GM19193 (cell line): ENCODE results near the gene PPY.

Experiments used
- POLR2A ChIP-seq: IDR thresholded peaks from 4 replicates; pipeline ENCODE4 v1.6.1; 2011; ENCODE audit not compliant: insufficient read depth, insufficient read length; ENCODE audit errors: extremely low read depth

PPY gene

GRCh38 chr17:43901861-43902589, 40.3 kb downstream of the PPY start:
- no peak for TF ChIP-seq POLR2A

DNA sequence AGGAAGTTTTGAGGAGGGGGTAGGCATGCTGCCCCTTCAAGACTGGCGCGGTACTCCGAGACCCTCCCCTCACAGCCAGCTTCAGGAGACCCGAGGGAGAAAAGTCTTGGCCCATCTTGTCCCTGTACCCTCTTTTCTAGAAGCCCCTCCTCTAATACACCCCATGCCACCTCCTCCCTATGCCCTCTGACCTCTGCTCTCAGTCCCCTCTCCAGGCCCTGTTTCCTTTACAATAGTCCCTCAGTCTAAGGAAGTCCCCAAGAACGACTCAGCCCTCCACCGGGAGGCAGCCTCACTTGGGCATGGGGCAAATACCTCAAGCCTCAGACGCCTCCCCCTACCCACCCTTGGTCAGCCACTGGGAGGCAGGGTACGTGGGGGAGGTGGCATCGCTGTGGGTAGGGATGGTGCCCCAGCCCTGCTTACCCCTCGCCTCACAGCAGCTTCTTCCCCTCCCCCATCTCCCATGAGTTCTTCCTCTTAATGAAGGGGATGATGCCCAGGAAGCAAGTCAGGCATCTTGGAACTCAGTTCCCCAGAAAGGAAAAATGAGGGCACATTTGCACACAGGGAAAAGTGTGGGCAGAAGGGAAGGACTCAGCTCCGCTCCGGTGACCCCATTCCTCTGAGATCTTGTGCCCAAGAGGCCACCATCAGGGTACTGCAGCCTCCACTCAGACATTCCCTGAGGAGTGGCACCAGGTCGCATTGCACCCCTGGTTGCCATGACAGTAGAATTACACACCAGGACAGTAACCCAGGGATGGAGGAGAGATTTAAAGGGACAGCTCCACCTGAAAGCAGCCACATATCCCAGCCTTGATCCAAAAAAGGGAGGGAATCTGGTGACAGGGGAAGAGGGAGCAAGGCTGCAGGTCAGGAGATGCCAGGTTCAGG, 41.2 kb downstream of the PPY start:
- TF ChIP-seq POLR2A = no peak

GRCh38 chr17:43900183-43900857, 42.0 kb downstream of the PPY start:
- no peak for TF ChIP-seq POLR2A

- TF ChIP-seq POLR2A = no peak
These were observed 43.8 kb downstream of the PPY start for GRCh38 chr17:43898446-43898845.

DNA sequence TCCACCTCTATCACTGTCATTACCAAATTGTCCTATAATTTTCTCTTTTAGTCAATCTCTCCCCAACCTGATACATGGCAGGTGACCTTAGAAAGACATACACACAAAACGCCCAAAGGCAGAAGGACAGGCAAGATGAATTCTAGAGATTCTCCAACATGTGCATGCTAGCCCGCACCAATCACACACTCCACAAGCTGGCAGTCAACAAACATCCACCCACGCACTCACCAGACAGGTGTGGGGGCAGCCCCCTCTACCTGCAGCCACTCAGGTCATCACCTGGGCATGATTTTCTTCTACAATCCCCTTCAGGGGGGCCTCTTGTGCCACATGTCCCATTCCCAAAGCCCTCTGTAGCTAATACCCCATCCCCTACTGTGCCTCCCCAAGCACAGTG, 44.4 kb downstream of the PPY start:
- no peak for TF ChIP-seq POLR2A

- TF ChIP-seq POLR2A = no peak
These were observed 49.7 kb downstream of the PPY start for GRCh38 chr17:43892647-43892952.

- TF ChIP-seq POLR2A = no peak
These were observed 50.2 kb downstream of the PPY start for GRCh38 chr17:43891851-43892646.
